NCI-H2081 (cell line): ENCODE data around the gene DPEP3.
A peak's percentile ranks its signal among the peaks of the same experiment; 100 is the strongest.
"Not testable (repeated sequence)": the region's sequence is repeated elsewhere in the genome, so short reads cannot be mapped to it uniquely, and the experiment has no call there.

Source experiments
- DNase-seq, 2 experiments: peaks; one replicate each; lab custom pipeline; 2025; lab: John Stamatoyannopoulos, UW

The DPEP3 gene

DNA sequence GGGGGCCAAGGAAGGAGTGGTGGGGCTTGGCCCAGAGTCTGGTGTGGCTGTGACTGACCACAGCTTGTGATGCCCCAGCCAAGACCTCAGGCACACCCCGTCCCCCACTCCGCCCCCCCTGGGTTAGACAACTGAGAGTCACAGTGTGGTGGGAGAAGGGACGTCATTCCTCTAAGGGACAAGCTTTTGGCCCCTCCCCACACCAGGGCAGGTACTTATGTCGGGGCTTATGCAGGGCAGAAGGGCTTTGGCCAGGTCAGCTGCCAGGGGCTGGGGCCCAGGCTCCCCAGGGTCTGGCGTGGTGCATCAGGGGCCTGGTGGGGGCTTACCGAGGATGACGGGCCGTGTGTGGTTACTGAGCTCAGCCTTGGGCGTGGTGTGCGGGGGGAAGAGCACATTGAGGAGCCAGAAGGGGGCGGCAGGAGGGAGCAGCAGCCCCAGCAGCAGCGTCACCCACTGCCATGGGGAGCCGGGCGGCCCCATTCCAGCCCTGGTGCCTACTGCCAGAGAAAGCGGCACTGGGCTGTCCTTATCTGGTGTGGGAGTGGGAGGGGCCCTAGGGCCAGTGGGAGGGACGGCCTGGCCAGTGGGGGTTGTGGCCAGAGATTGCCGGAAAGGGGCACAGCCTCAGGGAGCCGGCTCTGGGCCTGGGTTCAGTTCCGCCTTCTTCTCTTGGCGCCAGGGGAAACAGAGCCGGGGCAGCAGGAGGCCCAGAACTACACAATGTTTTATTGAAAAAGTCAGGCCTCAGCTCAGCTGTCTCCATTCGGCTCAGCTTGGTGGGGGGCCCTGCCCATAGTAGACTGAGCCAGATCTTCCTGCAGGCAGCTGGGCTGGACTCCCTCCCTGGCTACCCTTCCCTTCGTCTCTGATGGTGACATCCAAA, 36.4 kb downstream of the DPEP3 start, which contains the start of gene LCAT:
Gene LCAT, minus strand, starts transcription at position 502 of the 886 bp plus-strand sequence. Its CDS starts 19 bp downstream, at position 483.
- DNase-seq: no peak

DNA sequence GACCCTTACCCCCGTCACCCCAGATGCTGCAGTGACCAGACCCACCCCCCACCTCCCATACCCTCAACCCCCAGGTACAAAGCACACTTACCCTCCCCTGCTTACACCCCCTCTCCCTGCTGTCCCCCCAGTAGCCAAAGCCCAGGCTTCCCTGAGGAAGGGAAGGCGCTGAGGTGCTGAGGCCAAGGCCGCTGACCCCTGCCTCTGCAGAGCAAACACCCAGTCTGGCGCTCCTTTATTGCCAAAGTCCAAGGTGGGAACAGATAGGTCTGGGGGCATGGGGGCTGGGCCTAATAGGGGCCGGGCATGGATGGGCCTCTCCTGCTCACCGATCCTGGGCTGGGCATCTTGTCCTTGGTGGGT, 37.1 kb downstream of the DPEP3 start:
- DNase-seq: no peak

DNA sequence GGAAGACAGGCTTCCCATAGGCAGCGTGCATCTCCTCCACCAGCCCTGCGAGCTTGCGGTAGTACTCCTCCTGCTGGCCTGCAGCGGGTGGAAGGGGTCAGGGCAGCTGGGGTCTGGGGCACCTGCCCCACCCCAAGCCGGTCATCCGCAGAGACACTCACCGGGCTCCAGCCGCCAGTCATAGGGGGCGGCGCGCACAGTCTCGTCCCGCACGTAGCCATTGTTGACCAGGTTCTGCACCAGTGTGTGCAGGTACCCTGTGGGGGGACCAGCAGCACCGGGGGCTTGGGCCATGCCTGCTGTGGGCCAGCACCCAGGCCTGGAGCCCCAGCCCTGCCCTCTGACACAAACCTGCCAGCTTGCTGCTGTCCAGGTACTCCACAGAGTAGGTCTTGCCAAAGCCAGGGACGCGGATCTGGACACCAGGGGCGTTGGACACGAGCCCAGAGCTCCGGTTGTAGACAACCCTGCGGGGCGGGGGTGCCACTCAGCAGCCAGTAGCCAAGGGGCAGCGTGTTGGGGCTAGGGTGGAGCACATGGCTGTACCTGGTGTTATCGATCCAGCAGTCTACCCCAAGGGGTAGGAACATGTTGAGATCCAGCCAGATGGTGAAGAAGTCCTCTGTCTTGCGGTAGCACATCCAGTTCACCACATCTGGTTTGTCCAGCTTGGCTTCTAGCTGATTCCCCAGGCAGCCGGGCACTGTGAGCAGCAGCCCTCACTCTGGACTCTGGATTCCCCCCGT, 37.6 kb downstream of the DPEP3 start:
- DNase-seq: no peak

DNA sequence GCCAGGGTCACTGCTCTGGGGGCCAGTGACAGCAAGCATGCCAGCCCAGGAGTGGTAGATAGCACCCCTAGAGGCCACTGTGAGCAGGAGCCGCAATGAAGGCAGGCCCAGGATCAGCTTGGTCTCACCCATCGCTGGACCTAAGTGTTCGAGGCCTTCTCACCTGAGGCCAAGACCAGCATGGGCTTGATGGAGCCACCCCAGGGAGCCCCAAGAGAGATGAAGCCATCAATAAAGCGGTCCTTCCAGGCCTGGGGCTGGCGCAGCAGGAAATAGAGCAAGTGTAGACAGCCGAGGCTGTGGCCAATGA, 38.1 kb downstream of the DPEP3 start:
- DNase-seq: no peak

DNA sequence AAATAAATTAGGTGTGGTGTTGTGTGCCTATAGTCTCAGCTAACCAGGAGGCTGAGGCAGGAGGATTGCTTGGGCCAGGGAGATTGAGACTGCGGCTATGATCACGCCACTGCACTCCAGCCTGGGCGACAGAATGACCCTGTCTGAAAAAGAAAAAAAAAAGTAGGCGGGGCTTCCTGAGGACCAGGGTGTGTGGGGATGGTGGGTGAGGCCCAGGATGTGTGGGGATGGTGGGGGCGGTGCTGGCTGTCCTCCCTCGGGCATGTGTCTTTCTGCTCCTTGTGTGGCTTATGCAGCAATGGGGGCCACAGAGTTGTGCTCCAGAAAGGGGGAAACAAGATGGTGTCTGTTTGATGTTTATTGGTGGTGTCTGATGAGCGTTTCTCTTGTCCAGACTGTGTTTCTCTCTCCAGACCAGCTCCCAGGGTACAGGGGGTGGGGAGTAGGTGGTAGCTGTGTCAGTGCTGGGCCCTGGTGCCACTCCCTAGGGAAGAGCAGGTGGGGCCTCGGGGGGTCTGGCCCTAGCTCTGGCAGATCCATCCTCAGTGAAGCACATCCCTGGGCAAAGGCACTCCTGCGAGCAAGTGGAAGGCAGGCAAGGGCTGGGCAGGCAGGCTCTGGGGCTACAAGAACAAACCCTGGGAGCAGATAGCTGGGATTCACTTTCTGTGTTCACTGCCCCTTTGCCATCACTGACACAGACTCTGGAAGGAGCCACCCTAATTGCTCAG, 38.7 kb downstream of the DPEP3 start:
- no peak for DNase-seq

DNA sequence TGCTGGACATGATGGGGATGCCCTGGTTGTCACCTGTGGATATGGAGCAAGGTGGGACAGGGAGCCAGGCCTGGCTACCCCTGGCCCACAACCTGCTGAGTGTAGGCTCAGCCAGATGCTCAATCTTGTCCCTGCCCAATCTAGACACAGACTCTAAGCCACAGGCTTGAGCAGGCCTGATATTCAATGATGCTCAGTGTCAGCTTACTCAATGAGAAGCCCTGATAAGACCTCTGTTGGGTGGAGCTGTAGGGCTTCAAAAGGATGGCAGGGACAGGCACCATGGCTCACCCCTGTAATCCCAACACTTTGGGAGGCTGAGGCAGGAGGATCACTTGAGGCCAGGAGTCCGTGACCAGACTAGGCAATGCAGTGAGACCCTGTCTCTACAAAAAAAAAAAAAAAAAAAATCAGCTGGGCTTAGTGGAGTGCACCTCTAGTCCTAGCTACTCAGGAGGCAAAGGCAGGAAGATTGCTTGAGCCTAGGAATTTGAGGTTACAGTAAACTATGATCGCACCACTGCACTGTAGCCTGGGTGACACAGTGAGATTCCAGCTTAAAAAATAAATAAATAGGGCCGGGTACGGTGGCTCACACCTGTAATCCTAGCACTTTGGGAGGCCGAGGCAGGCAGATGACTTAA, 39.7 kb downstream of the DPEP3 start:
- no peak for DNase-seq

DNA sequence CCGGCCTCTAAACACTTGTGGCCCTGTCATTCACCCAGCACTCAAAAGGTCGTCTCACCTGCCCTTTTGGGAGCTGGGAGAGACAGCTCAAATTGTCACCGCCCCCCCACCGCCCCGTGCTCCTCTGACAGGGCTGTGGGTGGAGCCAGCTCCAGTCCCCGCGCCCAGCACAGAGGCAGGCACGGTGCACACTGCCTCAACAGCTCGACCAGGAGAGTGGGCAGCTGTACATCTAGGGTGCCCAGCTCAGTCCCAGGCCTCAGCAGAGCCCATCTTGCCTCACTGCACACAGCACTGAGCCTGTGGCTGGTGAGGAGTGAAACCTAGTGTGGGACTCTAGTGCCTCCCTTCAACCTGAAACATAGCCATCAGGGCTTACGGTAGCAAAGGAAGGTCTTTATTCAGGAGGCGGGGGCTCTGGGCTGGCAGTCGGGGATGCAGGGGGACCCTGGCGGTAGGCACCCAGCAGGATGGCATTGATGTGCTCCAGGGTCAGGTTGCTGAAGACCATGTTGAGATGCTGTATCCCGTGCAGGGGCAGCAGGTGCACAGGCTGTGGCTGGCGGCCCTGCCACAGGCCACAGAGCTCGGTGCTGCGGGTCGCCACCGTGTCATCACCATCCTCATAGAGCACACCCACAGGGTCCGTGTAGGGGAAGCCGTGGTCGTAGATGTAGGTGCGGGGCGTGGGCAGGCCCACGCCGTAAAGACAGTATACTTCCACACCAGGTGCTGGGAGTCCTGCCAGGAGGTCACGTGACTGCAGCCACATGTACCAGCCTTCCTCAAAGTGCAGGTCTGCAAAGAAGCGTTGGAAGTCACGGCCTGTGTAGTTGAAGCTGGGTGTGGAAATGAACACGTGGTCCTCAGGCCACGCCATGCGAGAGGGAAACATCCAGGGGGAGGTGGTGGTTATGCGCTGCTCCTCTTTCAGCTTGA, 40.5 kb downstream of the DPEP3 start:
- no peak for DNase-seq

DNA sequence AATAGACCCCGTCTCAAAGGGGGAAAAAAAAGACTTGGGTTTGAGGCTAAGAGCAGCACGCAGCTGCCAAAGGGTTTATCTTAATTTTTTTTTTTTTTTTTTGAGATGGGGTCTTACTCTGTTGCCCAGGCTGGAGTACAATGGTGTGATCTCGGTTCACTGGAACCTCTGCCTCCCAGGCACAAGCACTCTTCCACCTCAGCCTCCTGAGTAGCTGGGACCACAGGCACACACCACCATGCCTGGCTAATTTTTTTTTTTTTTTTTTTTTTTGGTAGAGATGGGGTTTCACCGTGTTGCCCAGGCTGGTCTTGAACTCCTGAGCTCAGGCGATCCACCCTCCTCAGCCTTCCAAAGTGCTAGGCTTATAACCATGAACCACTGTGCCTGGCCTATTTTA, 42.6 kb downstream of the DPEP3 start:
- DNase-seq: not testable (repeated sequence)

DNA sequence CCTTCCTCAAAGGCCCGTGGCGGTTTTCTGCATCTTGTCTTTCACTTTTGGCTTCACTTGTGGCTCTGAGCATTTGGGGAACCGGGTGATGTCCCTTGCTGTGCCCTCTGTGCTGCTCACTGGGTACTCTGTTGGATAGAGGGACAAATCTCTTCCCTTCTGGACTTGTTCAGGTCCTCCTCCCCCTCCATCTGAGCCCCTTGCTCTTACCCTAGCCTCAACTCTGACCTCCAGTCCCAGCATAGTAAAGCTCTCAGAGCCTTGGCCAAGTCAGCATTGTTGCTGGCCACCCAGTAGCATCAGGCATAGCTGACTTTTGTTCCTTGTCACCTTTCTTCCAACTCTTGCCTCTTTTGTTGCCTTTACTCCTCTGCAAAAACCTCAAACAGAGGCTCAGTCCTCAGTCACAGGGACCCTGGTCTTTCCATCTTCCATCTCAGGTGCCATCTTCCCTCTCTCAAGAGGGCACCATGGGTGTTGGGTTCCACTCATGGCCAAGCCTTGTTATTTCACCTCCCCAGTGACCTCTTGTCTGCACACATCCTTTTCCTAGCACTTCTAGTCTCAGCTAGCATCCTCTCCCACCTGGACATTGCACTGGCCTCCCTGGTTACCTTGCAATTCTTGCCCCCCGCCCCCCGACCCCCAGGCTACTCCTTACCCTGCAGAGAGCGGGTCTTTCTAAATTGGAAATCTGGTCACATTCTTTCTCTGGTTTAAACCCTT, 43.3 kb downstream of the DPEP3 start:
- no peak for DNase-seq

DNA sequence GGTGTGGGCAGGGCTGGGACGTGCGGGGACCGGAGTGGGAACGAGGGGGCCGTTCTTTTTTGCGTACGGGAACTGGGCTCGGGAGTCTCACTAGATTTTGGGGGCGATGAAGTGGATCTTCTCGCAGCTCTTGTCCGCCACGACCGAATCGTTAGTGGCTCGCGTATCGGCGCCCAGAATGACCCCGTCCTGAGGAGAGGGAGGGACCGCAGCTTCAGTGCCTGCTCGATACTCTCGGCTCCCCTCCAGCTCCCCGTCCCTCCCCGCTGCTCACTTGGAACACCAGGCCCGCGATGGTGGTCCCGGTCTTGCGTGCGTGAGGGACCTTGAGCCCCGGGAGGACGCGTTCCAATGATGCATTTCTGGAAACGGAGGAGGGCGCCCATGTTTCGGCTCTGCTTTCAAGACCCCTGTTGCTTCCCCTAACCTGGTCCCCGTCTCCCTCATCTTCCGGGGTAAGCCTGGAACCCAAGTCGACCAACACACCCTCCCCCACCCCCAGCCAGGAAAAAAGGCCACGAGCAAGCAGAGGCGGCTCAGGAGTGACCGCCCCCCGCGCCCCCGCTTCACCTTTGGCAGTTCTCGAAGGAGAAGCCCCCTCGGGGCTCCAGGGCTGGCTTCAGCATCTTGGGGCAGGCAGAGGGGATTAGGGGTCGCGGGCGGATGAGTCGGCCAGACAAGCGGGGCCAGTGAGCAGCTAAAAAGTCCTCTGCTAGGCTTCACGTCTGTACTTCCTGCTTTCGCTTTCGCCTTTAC, 44.0 kb downstream of the DPEP3 start, which contains the start of gene PSMB10:
Gene PSMB10, minus strand, starts transcription at position 727 of the 756 bp plus-strand sequence. Its CDS starts 101 bp downstream, at position 626.
- no peak for DNase-seq

DNA sequence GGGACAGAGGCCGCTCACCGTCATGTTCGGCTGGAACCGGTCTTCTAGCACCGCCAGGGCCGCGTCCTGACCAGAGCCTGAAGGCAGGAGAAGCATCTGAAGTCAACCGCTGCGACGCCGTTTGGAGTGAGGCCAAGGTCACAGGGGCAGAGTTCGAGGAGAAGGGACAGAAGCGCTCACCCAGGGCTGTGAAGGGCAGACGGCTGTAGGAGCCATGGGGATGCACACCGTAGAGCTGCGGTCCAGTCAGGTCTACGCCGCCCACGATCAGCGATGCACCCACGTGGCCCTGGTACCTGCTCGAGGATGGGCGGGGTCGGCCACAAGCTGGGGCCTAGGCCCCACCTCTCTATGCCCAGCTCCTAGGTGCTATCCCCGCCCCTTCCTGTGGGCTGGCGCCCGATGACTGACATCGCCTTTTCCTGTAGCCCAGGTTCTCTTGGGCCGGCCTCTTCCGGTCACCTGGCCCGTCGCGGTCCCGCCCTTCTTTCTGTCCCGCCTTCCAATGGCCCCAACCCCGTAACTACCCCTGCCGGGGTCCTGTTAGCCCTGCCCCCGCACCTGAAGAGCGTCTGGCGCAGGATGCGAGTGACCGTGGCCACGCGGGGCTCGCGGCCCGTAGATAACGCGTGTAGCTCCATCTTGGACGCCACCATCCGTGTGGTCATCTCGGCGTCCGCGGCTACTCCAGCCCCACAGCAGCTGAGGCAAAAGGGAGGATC, 44.7 kb downstream of the DPEP3 start:
- DNase-seq: peak; percentile 94 to 96

DNA sequence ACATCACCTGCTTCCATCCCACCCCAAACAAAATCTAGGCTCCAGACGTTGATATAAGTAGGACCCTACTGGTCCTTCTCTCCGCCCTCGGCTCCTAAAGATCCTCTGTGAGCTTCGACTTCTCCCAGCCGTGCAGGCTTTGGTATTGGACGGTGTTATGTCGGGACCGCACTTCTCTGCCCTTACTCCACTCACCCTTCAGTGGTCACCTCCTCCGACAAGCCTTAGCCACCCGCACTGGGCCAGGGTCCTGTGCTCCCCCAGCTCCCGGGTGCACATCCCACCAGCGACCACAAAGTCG, 45.2 kb downstream of the DPEP3 start:
- no peak for DNase-seq

DNA sequence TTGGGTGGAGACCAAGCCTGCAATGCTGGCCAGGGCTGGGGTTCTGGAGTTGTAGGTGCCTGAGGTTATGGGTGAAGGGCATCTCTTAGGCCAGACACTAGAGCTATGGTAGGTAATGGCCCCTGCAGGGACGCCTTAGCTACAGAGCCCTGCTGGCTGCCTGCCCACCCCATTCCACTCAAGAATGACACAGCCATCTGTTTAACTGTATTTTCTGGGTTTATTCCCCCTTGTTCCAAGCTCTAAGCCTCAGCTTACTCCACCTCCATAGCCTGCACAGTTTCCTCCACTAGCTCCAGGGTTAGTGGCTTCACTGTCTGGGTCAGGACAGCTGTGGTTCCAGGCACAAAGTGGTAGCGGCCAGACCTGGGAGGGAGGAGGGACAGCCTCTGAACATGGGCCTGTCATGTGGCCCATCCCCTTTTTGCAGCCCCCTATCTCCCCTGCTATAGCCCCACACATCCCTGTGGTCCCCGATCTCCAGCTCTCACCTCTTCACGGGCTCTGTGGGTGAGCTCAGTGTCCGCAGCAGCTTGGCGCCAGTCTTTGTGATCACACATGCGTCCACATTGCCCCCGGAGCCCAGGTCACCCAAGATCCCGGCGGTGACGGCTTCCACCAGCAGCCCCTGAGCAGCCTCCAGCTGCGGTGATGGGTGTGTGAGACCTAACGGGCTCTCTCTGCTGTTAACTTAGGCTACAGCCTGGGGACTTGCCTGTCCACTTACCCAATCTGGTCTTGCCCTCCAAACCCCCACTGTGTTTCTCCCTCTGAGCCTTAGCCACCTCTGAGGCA, 45.8 kb downstream of the DPEP3 start:
- no peak for DNase-seq

DNA sequence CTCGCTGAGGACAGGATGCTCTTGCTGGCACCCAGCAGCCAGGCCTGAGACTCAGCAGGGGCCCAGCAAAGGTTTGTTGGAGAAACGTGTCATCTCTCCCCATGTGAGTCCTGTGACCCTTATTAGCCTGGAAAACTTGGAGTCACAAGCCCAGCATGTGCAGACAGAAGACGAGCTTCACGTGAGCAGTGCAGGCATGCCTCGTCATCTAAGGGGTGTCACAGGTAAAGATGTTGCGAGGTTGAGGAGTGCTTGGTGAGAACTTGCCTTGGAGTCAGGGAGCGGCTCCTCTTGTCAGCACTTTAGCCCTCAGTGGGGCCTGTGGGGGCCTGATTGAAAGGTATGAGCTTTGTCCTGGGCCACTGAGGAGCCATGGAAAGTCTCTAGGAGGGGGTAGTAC, 46.5 kb downstream of the DPEP3 start:
- no peak for DNase-seq

DNA sequence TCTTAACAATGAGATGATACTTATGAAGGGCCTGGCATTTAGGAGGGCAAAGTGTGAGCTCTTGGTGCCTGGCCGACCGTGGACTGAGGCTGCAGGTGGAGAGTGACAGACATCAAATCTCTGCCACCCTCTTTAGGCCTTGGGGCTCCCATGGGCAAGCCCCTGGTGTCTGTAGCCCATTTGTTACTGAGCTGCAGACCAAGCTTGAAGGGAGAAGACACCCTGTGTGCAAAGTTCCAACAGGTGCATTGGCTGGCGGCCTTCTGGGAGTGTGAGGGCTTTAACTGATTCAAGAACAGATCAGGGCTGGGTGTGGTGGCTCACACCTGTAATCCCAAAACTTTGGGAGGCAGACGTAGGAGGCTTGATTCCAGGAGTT, 47.8 kb downstream of the DPEP3 start:
- DNase-seq: no peak

DNA sequence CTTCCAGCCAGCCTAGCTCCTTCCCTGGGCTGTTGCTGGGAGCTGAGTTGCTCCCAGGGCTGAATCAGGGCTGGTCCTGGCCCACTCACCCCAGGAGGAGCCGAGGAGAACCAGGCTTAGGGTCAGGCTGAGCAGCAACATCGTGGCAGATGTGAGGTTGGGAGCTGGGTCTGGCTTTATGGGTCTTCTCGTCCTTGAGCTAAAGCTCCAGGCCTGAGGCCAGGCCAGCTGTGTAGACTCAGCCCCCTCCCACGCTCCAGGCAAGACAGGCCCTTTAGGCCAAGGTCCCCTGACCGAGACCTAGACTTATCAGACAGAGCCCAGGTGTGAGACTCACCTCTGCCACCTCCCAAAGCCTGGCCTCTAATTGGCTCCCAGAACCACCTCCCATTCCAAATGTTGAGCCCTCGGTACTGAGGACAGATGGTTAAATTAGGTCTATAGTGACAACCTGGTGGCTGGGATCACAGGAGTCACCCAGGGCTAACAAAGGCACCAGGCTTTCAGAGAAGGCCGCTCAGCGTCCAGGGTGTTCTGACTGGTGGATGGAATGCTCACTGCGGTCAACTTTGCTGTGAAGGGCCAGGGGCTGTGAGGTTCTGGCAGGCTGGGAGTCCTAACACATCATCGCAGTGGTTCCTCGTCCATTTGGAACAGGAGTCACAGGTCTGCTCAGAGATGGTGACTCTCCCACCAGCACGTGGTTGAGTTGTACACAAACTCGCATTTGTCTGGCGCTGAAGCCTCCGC, 48.4 kb downstream of the DPEP3 start, which contains the start of gene CTRL:
Gene CTRL, minus strand, starts transcription at position 151 of the 750 bp plus-strand sequence. Its CDS starts 10 bp downstream, at position 141.
- no peak for DNase-seq

DNA sequence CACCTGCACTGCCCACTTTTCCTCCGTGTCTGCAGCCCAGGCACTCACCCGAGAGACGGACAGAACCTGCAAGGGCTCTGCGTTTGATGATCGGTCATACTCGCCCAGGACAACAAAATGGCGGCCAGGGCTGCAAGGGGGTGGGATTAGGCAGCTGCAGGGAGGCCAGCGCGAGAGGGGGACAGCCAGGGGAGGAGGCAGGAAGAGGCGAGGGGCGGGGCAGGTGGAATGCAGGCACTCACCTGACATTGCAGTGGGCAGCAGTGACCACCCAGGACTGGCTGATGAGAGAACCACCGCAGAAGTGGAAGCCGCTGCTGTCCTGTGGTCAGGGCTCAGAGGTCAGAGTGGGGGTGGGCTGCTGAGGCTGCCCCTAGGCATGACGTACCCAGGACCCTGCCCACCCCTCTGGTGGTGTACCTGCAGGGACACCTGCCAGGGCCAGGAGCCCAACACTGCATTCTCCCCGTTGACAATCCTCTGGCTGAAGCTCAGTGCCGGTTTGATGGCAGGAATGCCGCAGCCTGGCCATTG, 49.6 kb downstream of the DPEP3 start:
- no peak for DNase-seq
